Measurements from ENCODE around the gene TCHP.
"Not testable (repeated sequence)": the region's sequence is repeated elsewhere in the genome, so short reads cannot be mapped to it uniquely, and the experiment has no call there.

TCHP gene

DNA sequence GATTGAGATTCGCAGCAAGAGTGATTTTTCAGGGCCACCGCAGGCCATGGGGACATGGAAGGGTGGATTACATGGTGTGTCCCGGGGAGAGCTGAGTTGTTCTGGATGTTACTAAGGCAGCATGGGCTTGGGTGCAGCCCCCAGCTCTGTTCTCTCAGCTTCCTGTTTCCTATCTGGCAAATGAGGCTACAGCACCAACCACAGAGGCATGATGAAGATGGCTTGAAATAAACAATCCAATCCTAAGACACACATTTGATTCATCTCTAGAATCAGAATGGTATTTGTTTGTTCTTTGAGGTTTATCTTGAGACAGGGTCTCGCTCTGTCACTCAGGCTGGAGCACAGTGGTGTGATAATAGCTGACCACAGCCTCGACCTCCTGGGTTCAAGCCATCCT lies 41.3 kb upstream of the TCHP start:
- TF ChIP-seq EZH2 (IDR thresholded peaks at IDR 0.05; ENCODE audit: borderline replicate concordance, low read depth, low read length, severe bottlenecking) (no peak), CTCF (IDR thresholded peaks at IDR 0.05; ENCODE audit: borderline replicate concordance, extremely low read depth, low read length, poor library complexity, severe bottlenecking) (no peak)
- Histone ChIP-seq H3K27ac (ENCODE audit: low read length) (no peak overlapping the region), H3K9ac (ENCODE audit: low read depth, low read length) (no peak overlapping the region), H3K79me2 (ENCODE audit: insufficient read depth, low read length) (no peaks in the 10 kb centered on the region), H3K4me3 (ENCODE audit: low read depth in 1 of 2, low read length in 2 of 2) (no peak overlapping the region), H3K9me3 (ENCODE audit: insufficient read depth, low read length, severe bottlenecking) (no peaks in the 10 kb centered on the region), H2AFZ (ENCODE audit: low read depth, low read length) (no peak overlapping the region), H3K4me1 (ENCODE audit: insufficient read depth, low read length) (no peaks in the 10 kb centered on the region), H3K36me3 (ENCODE audit: insufficient read depth, low read length) (peaks cover 34% of the 10 kb centered on the region), H3K4me2 (ENCODE audit: insufficient read depth, low read length) (no peak overlapping the region), H3K27me3 (ENCODE audit: insufficient read depth, low read length, poor library complexity) (no peaks in the 10 kb centered on the region), H4K20me1 (ENCODE audit: insufficient read depth, low read length) (0 out of 2 replicates have a peak, but pooled peaks cover 3% of the 10 kb centered on the region)
- DNase-seq (no peak), ATAC-seq (ENCODE audit: insufficient read depth, low read depth) (no peak)

DNA sequence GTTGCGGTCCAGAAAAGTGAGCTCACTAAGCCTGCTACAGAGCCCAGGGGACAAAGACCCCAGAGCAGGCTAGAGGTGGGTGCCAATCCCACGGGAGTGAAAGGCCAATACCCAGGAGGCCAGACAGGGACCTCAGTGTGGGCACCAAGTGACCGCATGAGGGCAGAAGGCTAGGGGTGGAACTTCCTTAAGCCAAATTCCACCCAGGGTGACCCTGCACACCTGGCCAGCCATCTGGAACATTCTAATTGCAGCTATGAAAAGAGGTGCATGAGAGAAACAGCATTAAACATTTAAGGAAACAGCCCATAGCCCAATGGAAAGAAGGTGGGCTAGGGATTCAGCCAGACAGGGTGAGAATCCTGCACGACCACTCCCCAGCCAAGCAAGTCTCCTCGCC lies 39.1 kb upstream of the TCHP start:
- H3K4me3 ChIP-seq (ENCODE audit: low read depth in 1 of 2, low read length in 2 of 2), result no peak overlapping the region
- H3K27me3 ChIP-seq (ENCODE audit: insufficient read depth, low read length, poor library complexity), result no peaks in the 10 kb centered on the region
- no peaks in the 10 kb centered on the region for H3K4me1 ChIP-seq (ENCODE audit: insufficient read depth, low read length)
- H3K9ac ChIP-seq (ENCODE audit: low read depth, low read length), result no peak overlapping the region
- no peak overlapping the region for H3K4me2 ChIP-seq (ENCODE audit: insufficient read depth, low read length)
- ATAC-seq (ENCODE audit: insufficient read depth, low read depth), result no peak
- no peak overlapping the region for H2AFZ ChIP-seq (ENCODE audit: low read depth, low read length)
- H3K79me2 ChIP-seq (ENCODE audit: insufficient read depth, low read length), result no peaks in the 10 kb centered on the region
- TF ChIP-seq CTCF (IDR thresholded peaks at IDR 0.05; ENCODE audit: borderline replicate concordance, extremely low read depth, low read length, poor library complexity, severe bottlenecking) (no peak), EZH2 (IDR thresholded peaks at IDR 0.05; ENCODE audit: borderline replicate concordance, low read depth, low read length, severe bottlenecking) (no peak)
- H3K9me3 ChIP-seq (ENCODE audit: insufficient read depth, low read length, severe bottlenecking), result no peaks in the 10 kb centered on the region
- DNase-seq, result no peak
- no peak overlapping the region for H3K27ac ChIP-seq (ENCODE audit: low read length)
- peaks cover 9% of the 10 kb centered on the region; the same call in 1 of the 2 replicates for H4K20me1 ChIP-seq (ENCODE audit: insufficient read depth, low read length)
- H3K36me3 ChIP-seq (ENCODE audit: insufficient read depth, low read length), result peaks cover 17% of the 10 kb centered on the region

GRCh38 chr12:109861689-109862314 lies 38.3 kb upstream of the TCHP start:
- Histone ChIP-seq H3K4me3 (ENCODE audit: low read depth in 1 of 2, low read length in 2 of 2) (no peak overlapping the region), H3K36me3 (ENCODE audit: insufficient read depth, low read length) (peaks cover 12% of the 10 kb centered on the region), H3K9ac (ENCODE audit: low read depth, low read length) (no peak overlapping the region), H3K9me3 (ENCODE audit: insufficient read depth, low read length, severe bottlenecking) (no peaks in the 10 kb centered on the region), H2AFZ (ENCODE audit: low read depth, low read length) (no peak overlapping the region), H4K20me1 (ENCODE audit: insufficient read depth, low read length) (peaks cover 9% of the 10 kb centered on the region; the same call in 1 of the 2 replicates), H3K79me2 (ENCODE audit: insufficient read depth, low read length) (no peaks in the 10 kb centered on the region), H3K4me2 (ENCODE audit: insufficient read depth, low read length) (no peak overlapping the region), H3K27me3 (ENCODE audit: insufficient read depth, low read length, poor library complexity) (no peaks in the 10 kb centered on the region), H3K27ac (ENCODE audit: low read length) (no peak overlapping the region), H3K4me1 (ENCODE audit: insufficient read depth, low read length) (no peaks in the 10 kb centered on the region)
- no peak for ATAC-seq (ENCODE audit: insufficient read depth, low read depth)
- TF ChIP-seq CTCF (IDR thresholded peaks at IDR 0.05; ENCODE audit: borderline replicate concordance, extremely low read depth, low read length, poor library complexity, severe bottlenecking) (no peak), EZH2 (IDR thresholded peaks at IDR 0.05; ENCODE audit: borderline replicate concordance, low read depth, low read length, severe bottlenecking) (no peak)
- no peak for DNase-seq

DNA sequence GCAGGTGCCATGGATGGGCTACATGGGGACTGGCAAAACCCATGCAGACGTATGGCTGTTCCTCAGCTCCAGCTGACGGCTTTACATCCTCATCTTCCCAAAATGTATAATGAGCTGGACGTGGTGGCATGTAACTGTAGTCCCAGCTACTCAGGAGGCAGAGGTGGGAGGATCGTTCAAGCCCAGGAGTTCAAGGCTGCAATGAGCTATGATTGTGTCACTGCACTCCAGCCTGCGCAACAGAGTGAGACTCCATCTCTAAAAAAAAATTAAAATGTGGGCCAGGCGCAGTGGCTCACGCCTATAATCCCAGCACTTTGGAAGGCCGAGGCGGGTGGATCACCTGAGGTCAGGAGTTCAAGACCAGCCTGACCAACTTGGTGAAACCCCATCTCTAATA lies 37.6 kb upstream of the TCHP start:
- not testable (repeated sequence) for H3K27ac ChIP-seq (ENCODE audit: low read length)

More for the DNA sequence above, 37.6 kb upstream of the TCHP start:
- not testable (repeated sequence) for H3K9me3 ChIP-seq (ENCODE audit: insufficient read depth, low read length, severe bottlenecking); H3K36me3 ChIP-seq (ENCODE audit: insufficient read depth, low read length); DNase-seq; ATAC-seq (ENCODE audit: insufficient read depth, low read depth); H2AFZ ChIP-seq (ENCODE audit: low read depth, low read length); H3K4me1 ChIP-seq (ENCODE audit: insufficient read depth, low read length); H3K4me3 ChIP-seq (ENCODE audit: low read depth in 1 of 2, low read length in 2 of 2); H3K4me2 ChIP-seq (ENCODE audit: insufficient read depth, low read length); H4K20me1 ChIP-seq (ENCODE audit: insufficient read depth, low read length); H3K79me2 ChIP-seq (ENCODE audit: insufficient read depth, low read length); H3K9ac ChIP-seq (ENCODE audit: low read depth, low read length); H3K27me3 ChIP-seq (ENCODE audit: insufficient read depth, low read length, poor library complexity)
